Loucy (cell line): ENCODE data around the gene HOXA3.

Experiments used
- H2AFZ ChIP-seq: fragments of 200-600 bp; sonication (generic); 2 replicates; pipeline ENCODE4 v1.6.0; 2016; ENCODE audit warnings: antibody characterized with exemption, mild to moderate bottlenecking, low read length, moderate library complexity
- H3F3A ChIP-seq: fragments of 200-600 bp; 2 replicates; pipeline ENCODE4 v1.6.0; 2016; ENCODE audit warnings: antibody characterized with exemption, low read depth, mild to moderate bottlenecking
- H3K27me3 ChIP-seq: fragments of 200-600 bp; sonication (generic); 2 replicates; pipeline ENCODE4 v1.6.1; 2014; ENCODE audit warnings: low read length, mild to moderate bottlenecking; ENCODE audit not compliant: insufficient read depth, poor library complexity, severe bottlenecking
- H3K36me3 ChIP-seq: fragments of 200-600 bp; sonication (generic); 2 replicates; pipeline ENCODE4 v1.6.1; 2016; ENCODE audit warnings: low read length; ENCODE audit not compliant: insufficient read depth
- H3K4me1 ChIP-seq: fragments of 200-600 bp; sonication (generic); 2 replicates; pipeline ENCODE4 v1.5.1; 2014; ENCODE audit warnings: low read length, mild to moderate bottlenecking; ENCODE audit not compliant: insufficient read depth, poor library complexity, severe bottlenecking
- H3K4me2 ChIP-seq: fragments of 200-600 bp; sonication (generic); 2 replicates; pipeline ENCODE4 v1.6.0; 2014; ENCODE audit warnings: antibody characterized with exemption, low read length, low read depth, mild to moderate bottlenecking; ENCODE audit not compliant: poor library complexity, severe bottlenecking
- H3K4me3 ChIP-seq: fragments of 200-600 bp; sonication (generic); 2 replicates; pipeline ENCODE4 v1.5.1; 2014; ENCODE audit warnings: low read length, mild to moderate bottlenecking, mixed read lengths; ENCODE audit not compliant: poor library complexity, severe bottlenecking
- H3K79me2 ChIP-seq: fragments of 200-600 bp; sonication (generic); 2 replicates; pipeline ENCODE4 v1.6.1; 2014; ENCODE audit warnings: low read length; ENCODE audit not compliant: insufficient read depth
- H3K9ac ChIP-seq: fragments of 200-600 bp; sonication (generic); 2 replicates; pipeline ENCODE4 v1.6.0; 2014; ENCODE audit warnings: mild to moderate bottlenecking, low read depth, low read length, moderate library complexity; ENCODE audit not compliant: poor library complexity, severe bottlenecking
- H3K9me2 ChIP-seq: fragments of 200-600 bp; sonication (generic); replicated peaks from 2 replicates; pipeline ENCODE4 v1.6.1; 2016; ENCODE audit warnings: low read depth, low read length, mixed read lengths
- H3K9me3 ChIP-seq: fragments of 200-600 bp; sonication (generic); 2 replicates; pipeline ENCODE4 v1.6.1; 2014; ENCODE audit warnings: mild to moderate bottlenecking, antibody characterized with exemption, low read length, low read depth; ENCODE audit not compliant: insufficient read depth
- H4K20me1 ChIP-seq: fragments of 200-600 bp; sonication (generic); 2 replicates; pipeline ENCODE4 v1.6.0; 2014; ENCODE audit warnings: antibody characterized with exemption, low read length, mild to moderate bottlenecking; ENCODE audit not compliant: insufficient read depth, poor library complexity, severe bottlenecking
- EZH2phosphoT487 ChIP-seq: fragments of 200-600 bp; IDR thresholded peaks from 2 replicates; pipeline ENCODE4 v1.6.1; 2018; ENCODE audit warnings: antibody characterized with exemption, mild to moderate bottlenecking, moderate library complexity, borderline replicate concordance
- TF ChIP-seq, protein P1 (sequence below): fragments of 200-600 bp; sonication (generic); conservative IDR thresholded peaks from 2 replicates; pipeline ENCODE4 v1.5.1; 2014; ENCODE audit warnings: mild to moderate bottlenecking, antibody characterized with exemption, low read length

The HOXA3 gene

DNA sequence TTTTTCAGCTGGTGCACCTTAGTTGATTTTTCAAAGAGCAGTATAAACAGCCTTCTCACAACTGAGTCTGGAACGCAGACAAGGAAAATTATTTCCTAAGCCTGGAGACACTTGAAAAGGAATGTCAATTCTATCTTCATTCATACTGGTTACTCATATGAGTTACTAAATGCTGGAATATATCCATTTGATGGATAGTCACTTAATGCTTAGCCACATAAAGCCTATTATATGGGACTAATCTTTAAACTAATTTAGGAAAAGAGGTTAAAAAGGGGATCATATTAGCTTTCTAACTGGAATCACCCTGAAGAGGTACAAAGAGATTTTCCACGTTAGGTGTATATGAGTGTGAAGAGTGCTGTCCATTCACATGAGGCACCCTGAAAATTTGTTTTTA lies 20.2 kb downstream of the HOXA3 start:
- Histone ChIP-seq H3K4me1 (peaks cover 43% of the 10 kb centered on the region), H3K27me3 (no peaks in the 10 kb centered on the region), H2AFZ (no peak overlapping the region), H3K9ac (no peak overlapping the region), H3K4me2 (no peak overlapping the region), H4K20me1 (peaks cover 90% of the 10 kb centered on the region), H3K36me3 (peaks cover 57% of the 10 kb centered on the region), H3K9me3 (no peaks in the 10 kb centered on the region), H3F3A (no peaks in the 10 kb centered on the region), H3K9me2 (no peaks in the 10 kb centered on the region), H3K4me3 (no peak overlapping the region), H3K79me2 (peaks cover 98% of the 10 kb centered on the region)
- TF ChIP-seq EZH2phosphoT487 = no peak
- TF ChIP-seq, protein P1, sequence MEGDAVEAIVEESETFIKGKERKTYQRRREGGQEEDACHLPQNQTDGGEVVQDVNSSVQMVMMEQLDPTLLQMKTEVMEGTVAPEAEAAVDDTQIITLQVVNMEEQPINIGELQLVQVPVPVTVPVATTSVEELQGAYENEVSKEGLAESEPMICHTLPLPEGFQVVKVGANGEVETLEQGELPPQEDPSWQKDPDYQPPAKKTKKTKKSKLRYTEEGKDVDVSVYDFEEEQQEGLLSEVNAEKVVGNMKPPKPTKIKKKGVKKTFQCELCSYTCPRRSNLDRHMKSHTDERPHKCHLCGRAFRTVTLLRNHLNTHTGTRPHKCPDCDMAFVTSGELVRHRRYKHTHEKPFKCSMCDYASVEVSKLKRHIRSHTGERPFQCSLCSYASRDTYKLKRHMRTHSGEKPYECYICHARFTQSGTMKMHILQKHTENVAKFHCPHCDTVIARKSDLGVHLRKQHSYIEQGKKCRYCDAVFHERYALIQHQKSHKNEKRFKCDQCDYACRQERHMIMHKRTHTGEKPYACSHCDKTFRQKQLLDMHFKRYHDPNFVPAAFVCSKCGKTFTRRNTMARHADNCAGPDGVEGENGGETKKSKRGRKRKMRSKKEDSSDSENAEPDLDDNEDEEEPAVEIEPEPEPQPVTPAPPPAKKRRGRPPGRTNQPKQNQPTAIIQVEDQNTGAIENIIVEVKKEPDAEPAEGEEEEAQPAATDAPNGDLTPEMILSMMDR = no peak

DNA sequence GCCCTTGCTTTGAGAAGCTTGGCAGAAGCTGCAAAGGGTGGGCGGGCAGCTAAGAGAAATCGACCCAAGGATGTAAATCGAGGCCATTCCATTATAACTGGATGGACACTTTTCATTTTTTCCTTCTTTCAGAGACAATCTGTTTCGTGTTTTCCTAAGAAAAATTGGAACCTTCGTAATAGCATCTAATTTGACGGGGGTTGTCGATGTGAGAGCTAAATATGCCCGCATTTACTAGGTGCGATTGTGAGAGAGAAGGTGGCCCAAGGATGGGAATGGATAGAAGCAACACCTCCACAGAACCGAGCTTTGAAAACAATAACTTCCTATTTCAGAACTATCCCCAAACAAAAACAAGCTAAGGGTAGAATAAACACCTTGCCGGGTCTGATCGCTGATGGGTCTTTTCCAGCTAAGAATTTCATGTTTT lies 21.0 kb downstream of the HOXA3 start:
- H3K36me3 ChIP-seq = peaks cover 63% of the 10 kb centered on the region
- no peaks in the 10 kb centered on the region for H3F3A ChIP-seq
- peaks cover 90% of the 10 kb centered on the region for H4K20me1 ChIP-seq
- no peak overlapping the region for H3K4me2 ChIP-seq
- peaks cover 98% of the 10 kb centered on the region for H3K79me2 ChIP-seq
- H3K4me1 ChIP-seq = peaks cover 35% of the 10 kb centered on the region
- H3K27me3 ChIP-seq = no peaks in the 10 kb centered on the region
- no peak overlapping the region for H3K4me3 ChIP-seq
- no peak overlapping the region for H2AFZ ChIP-seq
- no peak overlapping the region for H3K9ac ChIP-seq
- H3K9me3 ChIP-seq = no peaks in the 10 kb centered on the region
- no peaks in the 10 kb centered on the region for H3K9me2 ChIP-seq
- no peak for TF ChIP-seq EZH2phosphoT487
- TF ChIP-seq, protein P1 = no peak

DNA sequence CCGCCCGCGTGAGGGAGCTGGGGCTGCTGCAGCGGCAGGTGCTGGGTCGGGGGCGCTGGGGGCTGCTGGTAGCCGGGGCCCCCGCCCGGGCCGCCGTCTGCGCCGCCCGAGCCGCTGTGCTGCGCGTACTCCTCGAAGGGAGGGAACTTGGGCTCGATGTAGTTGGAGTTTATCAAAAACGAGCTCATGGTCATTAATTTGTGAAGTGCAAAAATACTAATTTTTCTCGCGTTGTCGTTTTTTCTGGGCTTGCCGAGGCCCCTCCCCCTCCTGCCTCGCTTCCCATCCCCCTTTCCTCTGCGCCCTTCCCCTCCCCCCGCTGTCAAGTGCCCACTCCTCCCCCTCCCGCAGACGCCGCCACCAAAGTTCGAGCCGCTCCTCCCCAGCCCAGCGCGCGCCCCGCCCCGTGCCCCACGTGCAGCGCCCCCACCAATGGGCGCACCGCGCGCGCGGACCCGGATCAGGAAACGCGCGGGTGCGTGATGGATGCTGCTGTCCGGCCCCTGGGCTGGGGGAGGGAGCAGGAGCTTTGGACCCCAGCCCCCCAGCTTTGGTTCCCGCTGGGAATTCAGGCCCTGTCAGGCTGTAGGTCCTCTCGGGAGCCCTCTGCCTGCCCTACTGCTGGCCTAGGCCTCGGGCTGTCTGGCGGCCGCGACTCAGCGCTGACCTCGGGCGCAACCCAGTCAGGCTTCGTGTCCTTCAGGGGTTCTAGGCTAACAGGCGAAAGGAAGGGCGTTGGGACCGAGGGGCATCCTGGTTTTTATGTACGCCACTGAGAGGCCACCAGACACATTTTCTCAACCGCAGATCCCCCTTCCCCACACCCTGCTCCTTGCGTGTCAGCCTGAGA lies 21.6 kb downstream of the HOXA3 start, which contains the start of gene HOXA4:
Gene HOXA4, minus strand, starts transcription at position 218 of the 850 bp plus-strand sequence. Its CDS starts 24 bp downstream, at position 194.
- Histone ChIP-seq H4K20me1 (peaks cover 90% of the 10 kb centered on the region), H3K4me2 (no peak within 1 kb of the TSS), H3K79me2 (peaks cover 98% of the 10 kb centered on the region), H3K36me3 (peaks cover 69% of the 10 kb centered on the region), H3K9me2 (no peaks in the 10 kb centered on the region), H3K4me1 (peaks cover 29% of the 10 kb centered on the region), H3K9me3 (no peaks in the 10 kb centered on the region), H3K27me3 (no peaks in the 10 kb centered on the region), H2AFZ (no peak within 1 kb of the TSS), H3K4me3 (no peak within 1 kb of the TSS), H3F3A (no peaks in the 10 kb centered on the region), H3K9ac (no peak within 1 kb of the TSS)
- TF ChIP-seq, protein P1 = no peak
- no peak for TF ChIP-seq EZH2phosphoT487
